HuH-7.5 (cell line): Measurements from ENCODE around the gene SEC14L1.
"Not testable (repeated sequence)": the region's sequence is repeated elsewhere in the genome, so short reads cannot be mapped to it uniquely, and the experiment has no call there.

Source experiments
- DNase-seq: peaks from one replicate; pipeline ENCODE4 v3.0.0; 2011; ENCODE audit warnings: low spot score

Gene SEC14L1

GRCh38 chr17:77141846-77142449 lies 1.2 kb downstream of the SEC14L1 start:
- DNase-seq, result no peak

GRCh38 chr17:77142689-77143088 lies 1.9 kb downstream of the SEC14L1 start:
- DNase-seq, result no peak

GRCh38 chr17:77143306-77143705 lies 2.5 kb downstream of the SEC14L1 start:
- DNase-seq, result no peak

- DNase-seq, result no peak
Measured at GRCh38 chr17:77144227-77144626, 3.5 kb downstream of the SEC14L1 start.

- DNase-seq, result no peak
Measured at GRCh38 chr17:77145224-77145611, 4.4 kb downstream of the SEC14L1 start.

- no peak for DNase-seq
Measured at GRCh38 chr17:77145612-77146245, 5.0 kb downstream of the SEC14L1 start.

- DNase-seq, result no peak
Measured at GRCh38 chr17:77146246-77146632, 5.5 kb downstream of the SEC14L1 start.

GRCh38 chr17:77146882-77147281 lies 6.1 kb downstream of the SEC14L1 start:
- no peak for DNase-seq

GRCh38 chr17:77147357-77147801 lies 6.6 kb downstream of the SEC14L1 start:
- DNase-seq, result no peak

- no peak for DNase-seq
Measured at GRCh38 chr17:77148077-77148939, 7.5 kb downstream of the SEC14L1 start.

- DNase-seq, result no peak
Measured at GRCh38 chr17:77148940-77149510, 8.3 kb downstream of the SEC14L1 start.

GRCh38 chr17:77150196-77150595 lies 9.4 kb downstream of the SEC14L1 start:
- DNase-seq, result no peak

- DNase-seq, result no peak
Measured at GRCh38 chr17:77151186-77151585, 10.4 kb downstream of the SEC14L1 start.

- not testable (repeated sequence) for DNase-seq
Measured at GRCh38 chr17:77152056-77152455, 11.3 kb downstream of the SEC14L1 start.

- no peak for DNase-seq
Measured at GRCh38 chr17:77153472-77153871, 12.7 kb downstream of the SEC14L1 start.

GRCh38 chr17:77153999-77154586 lies 13.3 kb downstream of the SEC14L1 start:
- DNase-seq, result no peak

GRCh38 chr17:77155125-77155524 lies 14.4 kb downstream of the SEC14L1 start:
- no peak for DNase-seq

- not testable (repeated sequence) for DNase-seq
Measured at GRCh38 chr17:77157766-77158165, 17.0 kb downstream of the SEC14L1 start.

GRCh38 chr17:77160091-77160874 lies 19.5 kb downstream of the SEC14L1 start:
- DNase-seq, result no peak

GRCh38 chr17:77160875-77161530 lies 20.2 kb downstream of the SEC14L1 start:
- DNase-seq, result no peak

GRCh38 chr17:77161953-77162352 lies 21.2 kb downstream of the SEC14L1 start:
- no peak for DNase-seq
